ENCODE measurements around the gene SASH1. TPM values are rescaled to one million over a fixed set of nuclear protein-coding genes. Genes with fewer than 3 reads are reported as not detected.
"Not testable (repeated sequence)": the region's sequence is repeated elsewhere in the genome, so short reads cannot be mapped to it uniquely, and the experiment has no call there.

The SASH1 gene
- total RNA-seq, 2 donors from 2014 or later, result 0.17 to 0.20 TPM

- no peaks in the 10 kb centered on the region for H3K36me3 Mint-ChIP-seq
- H3K4me1 Mint-ChIP-seq (ENCODE audit: low read depth in 2 of 2), result peaks cover 0 to 3% of the 10 kb centered on the region in 2 donors
- H3K27me3 Mint-ChIP-seq, result peaks cover 27 to 45% of the 10 kb centered on the region in 2 donors
- H3K9me3 Mint-ChIP-seq, result no peaks in the 10 kb centered on the region
- DNase-seq (ENCODE audit: low spot score), result no peak
- no peak for ATAC-seq
- H3K27ac Mint-ChIP-seq, result no peak overlapping the region
- H3K4me3 Mint-ChIP-seq, result peak overlapping the region; percentile 70
Measured at GRCh38 chr6:148342100-148342349, 613 bp upstream of the SASH1 start.

DNA sequence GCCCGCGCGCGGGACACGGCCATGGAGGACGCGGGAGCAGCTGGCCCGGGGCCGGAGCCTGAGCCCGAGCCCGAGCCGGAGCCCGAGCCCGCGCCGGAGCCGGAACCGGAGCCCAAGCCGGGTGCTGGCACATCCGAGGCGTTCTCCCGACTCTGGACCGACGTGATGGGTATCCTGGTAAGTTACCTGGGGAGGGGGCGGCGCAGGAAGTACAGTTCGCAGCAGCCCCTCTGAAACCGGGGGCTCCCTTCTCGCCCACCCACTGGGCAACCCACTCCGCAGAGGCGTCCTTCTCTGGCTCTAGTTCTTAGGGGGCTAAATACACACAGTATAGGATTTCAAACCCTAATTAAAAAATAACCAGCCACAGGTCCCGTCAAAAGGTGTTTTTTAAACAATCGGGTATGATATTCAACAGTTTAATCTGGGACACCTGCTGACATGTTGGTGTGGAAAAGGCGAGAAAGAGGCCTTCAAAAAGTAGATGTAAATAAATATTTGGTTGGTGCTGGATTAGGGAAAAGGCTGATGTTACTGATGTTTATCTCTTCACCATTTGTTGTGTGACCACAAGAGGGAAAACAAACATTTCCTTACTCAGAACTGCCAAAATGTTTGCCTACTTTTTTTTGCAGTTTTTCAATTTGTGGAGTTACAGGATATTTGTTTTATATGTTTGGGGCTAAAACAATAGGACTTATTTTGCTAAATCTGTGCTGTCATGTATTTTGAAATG, 577 bp downstream of the SASH1 start:
- H3K27me3 Mint-ChIP-seq, result peaks cover 35 to 56% of the 10 kb centered on the region in 2 donors
- H3K27ac Mint-ChIP-seq, result no peak overlapping the region
- no peak overlapping the region for H3K4me3 Mint-ChIP-seq
- H3K4me1 Mint-ChIP-seq (ENCODE audit: low read depth in 2 of 2), result peaks cover 0 to 3% of the 10 kb centered on the region in 2 donors
- ATAC-seq, result peak in 1 of 2 donors; percentile 11
- H3K9me3 Mint-ChIP-seq, result no peaks in the 10 kb centered on the region
- H3K36me3 Mint-ChIP-seq, result no peaks in the 10 kb centered on the region
- DNase-seq (ENCODE audit: low spot score), result no peak

DNA sequence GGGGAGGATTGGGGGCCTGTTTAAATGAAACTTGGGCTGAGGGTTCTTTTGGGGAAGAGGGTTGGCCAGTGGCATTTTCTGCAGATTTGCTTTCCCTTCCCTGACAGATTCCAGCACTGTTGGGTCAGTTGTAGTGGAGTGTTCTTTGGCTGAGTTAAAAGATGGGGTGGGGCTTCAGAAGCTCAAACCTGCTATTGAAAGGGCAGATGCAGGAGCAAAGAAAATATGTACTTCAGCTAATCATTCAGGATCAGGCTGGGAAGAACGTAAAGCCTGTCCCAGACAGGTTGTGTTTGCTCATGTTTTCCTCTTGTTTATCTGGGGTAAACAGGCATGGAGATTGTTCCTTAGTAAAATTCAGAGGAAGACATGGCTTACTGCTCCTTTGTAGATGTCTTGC, 2.5 kb downstream of the SASH1 start:
- Mint-ChIP-seq H3K36me3 (no peaks in the 10 kb centered on the region), H3K9me3 (no peaks in the 10 kb centered on the region), H3K27ac (no peak overlapping the region), H3K27me3 (peaks cover 36 to 63% of the 10 kb centered on the region in 2 donors), H3K4me3 (no peak overlapping the region), H3K4me1 (ENCODE audit: low read depth in 2 of 2) (peaks cover 0 to 3% of the 10 kb centered on the region in 2 donors)
- no peak for DNase-seq (ENCODE audit: low spot score)
- no peak for ATAC-seq

GRCh38 chr6:148345578-148345977, 2.9 kb downstream of the SASH1 start:
- peaks cover 36 to 63% of the 10 kb centered on the region in 2 donors for H3K27me3 Mint-ChIP-seq
- no peak overlapping the region for H3K4me3 Mint-ChIP-seq
- H3K4me1 Mint-ChIP-seq (ENCODE audit: low read depth in 2 of 2), result peaks cover 0 to 3% of the 10 kb centered on the region in 2 donors
- no peak for DNase-seq (ENCODE audit: low spot score)
- H3K36me3 Mint-ChIP-seq, result no peaks in the 10 kb centered on the region
- no peak overlapping the region for H3K27ac Mint-ChIP-seq
- no peak for ATAC-seq
- H3K9me3 Mint-ChIP-seq, result no peaks in the 10 kb centered on the region

DNA sequence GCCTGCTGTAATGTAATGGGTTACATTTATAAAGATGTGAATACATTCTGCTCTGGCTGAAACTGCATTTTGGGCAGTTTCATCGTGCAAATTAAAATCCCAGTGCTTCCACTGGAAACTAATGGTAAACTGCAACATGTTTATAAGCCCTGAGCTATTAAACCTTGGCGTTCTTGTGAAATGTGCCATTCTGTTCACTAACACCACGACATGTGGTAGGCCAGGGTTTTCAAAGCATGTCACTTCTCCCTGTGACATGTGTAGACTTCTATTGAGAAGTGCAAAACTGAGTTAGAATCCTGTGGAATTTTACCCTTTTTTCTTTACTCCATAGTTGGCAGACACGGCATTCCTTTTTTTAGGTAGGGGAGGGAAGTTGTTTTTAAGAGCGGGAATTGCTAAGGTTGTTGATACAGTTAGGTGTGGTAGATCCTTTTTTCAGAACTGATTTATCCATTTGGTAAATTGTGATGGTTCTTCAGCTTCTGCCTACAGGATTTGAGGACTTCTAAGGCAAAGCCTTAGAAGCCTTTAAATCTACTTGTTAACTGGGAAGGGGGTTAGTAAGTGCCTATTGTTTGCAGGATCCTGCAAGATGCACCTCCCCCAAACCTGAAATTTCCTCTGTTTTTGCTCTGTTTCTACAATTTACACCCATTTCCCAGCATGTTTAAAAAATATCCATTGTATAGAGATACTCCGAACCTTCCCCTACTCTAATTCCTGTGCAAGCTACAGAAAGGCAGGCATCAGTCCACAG, 4.2 kb downstream of the SASH1 start:
- no peak overlapping the region for H3K27ac Mint-ChIP-seq
- no peaks in the 10 kb centered on the region for H3K36me3 Mint-ChIP-seq
- peaks cover 0 to 3% of the 10 kb centered on the region in 2 donors for H3K4me1 Mint-ChIP-seq (ENCODE audit: low read depth in 2 of 2)
- no peak for ATAC-seq
- H3K9me3 Mint-ChIP-seq, result no peaks in the 10 kb centered on the region
- no peak for DNase-seq (ENCODE audit: low spot score)
- peaks cover 34 to 58% of the 10 kb centered on the region in 2 donors for H3K27me3 Mint-ChIP-seq
- H3K4me3 Mint-ChIP-seq, result no peak overlapping the region

- no peaks in the 10 kb centered on the region for H3K36me3 Mint-ChIP-seq
- ATAC-seq, result no peak
- H3K4me3 Mint-ChIP-seq, result no peak overlapping the region
- H3K9me3 Mint-ChIP-seq, result no peaks in the 10 kb centered on the region
- H3K4me1 Mint-ChIP-seq (ENCODE audit: low read depth in 2 of 2), result no peaks in the 10 kb centered on the region
- DNase-seq (ENCODE audit: low spot score), result no peak
- peaks cover 27 to 51% of the 10 kb centered on the region in 2 donors for H3K27me3 Mint-ChIP-seq
- no peak overlapping the region for H3K27ac Mint-ChIP-seq
Measured at GRCh38 chr6:148347441-148348054, 4.9 kb downstream of the SASH1 start.

- Mint-ChIP-seq H3K27me3 (peaks cover 27 to 49% of the 10 kb centered on the region in 2 donors), H3K36me3 (no peaks in the 10 kb centered on the region), H3K9me3 (no peaks in the 10 kb centered on the region), H3K4me3 (no peak overlapping the region), H3K27ac (no peak overlapping the region), H3K4me1 (ENCODE audit: low read depth in 2 of 2) (no peaks in the 10 kb centered on the region)
- no peak for DNase-seq (ENCODE audit: low spot score)
- peak in 1 of 2 donors; percentile 36 for ATAC-seq
Measured at GRCh38 chr6:148348335-148348734, 5.7 kb downstream of the SASH1 start.

DNA sequence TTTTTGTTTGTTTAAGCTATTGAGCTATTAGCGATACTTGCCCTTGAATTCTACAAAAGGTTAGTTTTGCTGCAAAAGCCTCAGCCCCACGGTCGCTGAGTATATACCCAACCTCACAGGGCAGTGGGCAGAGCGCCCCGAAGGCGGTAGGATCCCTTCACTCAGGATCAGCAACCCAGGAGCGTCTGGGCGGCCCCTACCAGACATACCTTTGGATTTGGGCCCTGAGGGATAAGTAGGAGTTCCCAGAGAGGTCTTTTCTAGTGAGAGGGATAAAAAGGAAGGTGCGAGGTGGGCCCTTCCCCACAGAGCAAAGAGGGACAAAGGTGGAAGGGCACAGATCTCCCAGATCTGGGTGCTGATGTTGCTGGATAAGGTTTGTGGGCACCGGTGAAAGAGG, 6.1 kb downstream of the SASH1 start:
- no peaks in the 10 kb centered on the region for H3K36me3 Mint-ChIP-seq
- DNase-seq (ENCODE audit: low spot score) (no peak), ATAC-seq (no peak)
- no peaks in the 10 kb centered on the region for H3K4me1 Mint-ChIP-seq (ENCODE audit: low read depth in 2 of 2)
- H3K27me3 Mint-ChIP-seq, result peaks cover 25 to 45% of the 10 kb centered on the region in 2 donors
- no peak overlapping the region for H3K27ac Mint-ChIP-seq
- no peak overlapping the region for H3K4me3 Mint-ChIP-seq
- no peaks in the 10 kb centered on the region for H3K9me3 Mint-ChIP-seq

DNA sequence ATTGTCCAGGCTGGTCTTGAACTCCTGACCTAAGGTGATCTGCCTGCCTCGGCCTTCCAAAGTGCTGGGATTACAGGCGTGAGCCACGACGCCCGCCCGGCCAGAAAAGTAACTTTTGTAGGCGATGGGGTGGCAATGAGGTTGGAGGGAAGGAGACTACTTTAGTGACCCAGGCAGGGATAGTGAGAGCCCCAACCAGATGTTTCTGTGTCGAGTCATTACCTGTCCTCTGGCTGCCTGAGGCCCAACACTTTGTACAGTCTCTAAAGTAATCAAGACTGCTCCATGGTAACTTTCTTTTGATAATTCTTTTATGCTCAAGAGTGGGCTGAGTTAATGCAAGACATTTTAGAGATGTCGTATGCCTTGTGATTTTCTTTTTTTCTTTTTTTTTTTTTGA, 6.8 kb downstream of the SASH1 start:
- Mint-ChIP-seq H3K4me3 (no peak overlapping the region), H3K27ac (no peak overlapping the region), H3K27me3 (peaks cover 20 to 40% of the 10 kb centered on the region in 2 donors), H3K9me3 (no peaks in the 10 kb centered on the region), H3K4me1 (ENCODE audit: low read depth in 2 of 2) (no peaks in the 10 kb centered on the region), H3K36me3 (no peaks in the 10 kb centered on the region)
- DNase-seq (ENCODE audit: low spot score) (no peak), ATAC-seq (no peak)

- Mint-ChIP-seq H3K36me3 (no peaks in the 10 kb centered on the region), H3K27me3 (peaks cover 13 to 25% of the 10 kb centered on the region in 2 donors), H3K9me3 (no peaks in the 10 kb centered on the region), H3K27ac (no peak overlapping the region), H3K4me3 (no peak overlapping the region), H3K4me1 (ENCODE audit: low read depth in 2 of 2) (no peaks in the 10 kb centered on the region)
- DNase-seq (ENCODE audit: low spot score) (no peak), ATAC-seq (no peak)
Measured at GRCh38 chr6:148351309-148351708, 8.7 kb downstream of the SASH1 start.

- ATAC-seq; H3K4me1 Mint-ChIP-seq (ENCODE audit: low read depth in 2 of 2); H3K27ac Mint-ChIP-seq: not testable (repeated sequence)
Measured at GRCh38 chr6:148352421-148352820, 9.8 kb downstream of the SASH1 start.

DNA sequence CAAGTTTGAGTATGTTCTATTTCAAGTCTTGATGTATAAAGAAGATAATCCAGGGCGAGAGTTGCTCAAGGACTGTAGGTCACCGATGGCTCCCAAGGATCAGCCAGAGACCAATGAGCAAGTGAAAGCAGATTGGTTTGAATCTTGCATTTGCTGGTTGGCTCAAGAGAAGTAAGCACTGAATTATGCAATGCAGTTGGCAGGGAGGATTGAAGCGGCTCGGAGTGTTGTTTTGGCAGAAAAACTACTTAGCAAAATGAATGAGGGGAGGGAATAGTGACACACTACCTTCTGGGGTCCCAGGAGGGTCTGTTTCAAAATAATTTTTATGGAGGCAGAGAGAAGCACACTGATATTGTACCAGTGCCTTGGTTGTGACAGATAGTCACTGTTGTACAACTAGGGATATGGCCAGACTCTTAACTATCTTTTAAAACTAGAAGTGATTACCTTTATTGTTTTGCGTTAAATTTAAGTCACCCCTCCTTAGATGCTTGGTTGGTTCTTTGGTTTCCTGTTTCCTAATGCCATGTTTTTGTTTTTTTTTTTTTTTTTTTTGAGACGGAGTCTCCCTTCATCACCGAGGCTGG, 15.7 kb downstream of the SASH1 start:
- H3K36me3 Mint-ChIP-seq, result no peaks in the 10 kb centered on the region
- H3K4me3 Mint-ChIP-seq, result no peak overlapping the region
- peaks cover 11 to 20% of the 10 kb centered on the region in 2 donors for H3K27me3 Mint-ChIP-seq
- H3K27ac Mint-ChIP-seq, result no peak overlapping the region
- no peaks in the 10 kb centered on the region for H3K4me1 Mint-ChIP-seq (ENCODE audit: low read depth in 2 of 2)
- H3K9me3 Mint-ChIP-seq, result no peaks in the 10 kb centered on the region
- ATAC-seq (no peak), DNase-seq (ENCODE audit: low spot score) (no peak)

More at GRCh38 chr6:148352421-148352820, 9.8 kb downstream of the SASH1 start:
- peaks cover 10 to 22% of the 10 kb centered on the region in 2 donors for H3K27me3 Mint-ChIP-seq
- not testable (repeated sequence) for DNase-seq (ENCODE audit: low spot score); H3K36me3 Mint-ChIP-seq; H3K4me3 Mint-ChIP-seq; H3K9me3 Mint-ChIP-seq

DNA sequence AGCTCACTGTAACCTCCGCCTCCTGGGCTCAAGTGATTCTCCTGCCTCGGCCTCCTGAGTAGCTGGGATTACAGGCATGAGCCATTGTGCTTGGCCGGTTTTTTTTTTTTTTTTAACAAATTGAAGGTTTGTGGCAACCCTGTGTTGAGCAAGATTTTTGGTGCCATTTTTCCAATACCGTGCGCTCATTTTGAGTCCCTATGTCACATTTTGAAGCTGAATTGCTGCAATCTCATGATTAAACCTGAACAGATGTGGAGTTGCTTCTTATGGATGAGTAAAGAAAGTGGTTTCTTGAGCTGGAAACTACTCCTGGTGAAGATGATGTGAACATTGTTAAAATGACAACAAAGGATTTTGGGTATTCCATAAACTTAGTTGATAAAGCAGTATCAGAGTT, 16.6 kb downstream of the SASH1 start:
- H3K27ac Mint-ChIP-seq, result no peak overlapping the region
- ATAC-seq, result no peak

More for the DNA sequence above, 16.6 kb downstream of the SASH1 start:
- no peak overlapping the region for H3K4me3 Mint-ChIP-seq
- H3K36me3 Mint-ChIP-seq, result no peaks in the 10 kb centered on the region
- no peaks in the 10 kb centered on the region for H3K4me1 Mint-ChIP-seq (ENCODE audit: low read depth in 2 of 2)
- H3K27me3 Mint-ChIP-seq, result peaks cover 15 to 26% of the 10 kb centered on the region in 2 donors
- no peaks in the 10 kb centered on the region for H3K9me3 Mint-ChIP-seq
- no peak for DNase-seq (ENCODE audit: low spot score)
